Stimulated activated naive CD8-positive, alpha-beta T cell treated with anti-CD3 and anti-CD28 coated beads, Interleukin-15, Interleukin-2, amounts not matched to agents 100 ng/mL and 50 ng/mL, for 24 hours (primary cell): ENCODE measurements around the gene PRKCQ.

Experiments
- H3K27ac Mint-ChIP-seq: one replicate; pipeline ENCODE4 v1.8.0; 2021; ENCODE audit warnings: mild to moderate bottlenecking, mixed read lengths
- H3K27me3 Mint-ChIP-seq: one replicate; pipeline ENCODE4 v1.8.0; 2021; ENCODE audit warnings: mixed read lengths
- H3K36me3 Mint-ChIP-seq: one replicate; pipeline ENCODE4 v1.8.0; 2021; ENCODE audit warnings: low read depth, mixed read lengths
- H3K4me1 Mint-ChIP-seq: one replicate; pipeline ENCODE4 v1.8.0; 2021; ENCODE audit warnings: low read depth, mixed read lengths
- H3K4me3 Mint-ChIP-seq: one replicate; pipeline ENCODE4 v1.8.0; 2021; ENCODE audit warnings: mild to moderate bottlenecking, mixed read lengths
- H3K9me3 Mint-ChIP-seq: one replicate; pipeline ENCODE4 v1.8.0; 2021; ENCODE audit warnings: mixed read lengths

The PRKCQ gene

DNA sequence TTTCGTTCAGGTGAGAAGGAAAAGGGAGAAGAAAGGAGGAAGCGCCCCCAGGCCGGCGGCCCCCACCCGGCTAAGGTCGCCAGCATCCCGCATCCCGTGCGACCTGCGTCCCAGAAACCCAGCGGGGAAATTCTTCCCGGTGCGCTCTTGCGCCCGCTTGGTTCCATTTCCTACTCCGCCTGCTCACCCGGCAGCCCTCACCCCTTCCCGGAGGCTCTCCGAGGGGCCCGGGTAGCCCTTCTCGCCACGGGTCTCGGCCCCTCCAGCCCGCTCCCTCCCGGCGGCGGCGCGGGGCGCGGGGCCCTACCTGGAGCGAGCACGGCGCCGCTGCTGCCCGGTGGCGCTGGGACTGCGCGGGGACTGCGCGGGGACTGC lies at the start of gene PRKCQ:
Gene PRKCQ (minus strand): TSS at position 373 of the 375 bp plus-strand sequence. CDS start 65,141 bp downstream, outside the sequence.
- Mint-ChIP-seq H3K36me3 (peaks cover 53% of the 10 kb centered on the region), H3K9me3 (no peaks in the 10 kb centered on the region), H3K4me3 (peak within 1 kb of the TSS; percentile 99), H3K27ac (peak within 1 kb of the TSS; percentile 99), H3K27me3 (no peaks in the 10 kb centered on the region), H3K4me1 (peaks cover 75% of the 10 kb centered on the region)

DNA sequence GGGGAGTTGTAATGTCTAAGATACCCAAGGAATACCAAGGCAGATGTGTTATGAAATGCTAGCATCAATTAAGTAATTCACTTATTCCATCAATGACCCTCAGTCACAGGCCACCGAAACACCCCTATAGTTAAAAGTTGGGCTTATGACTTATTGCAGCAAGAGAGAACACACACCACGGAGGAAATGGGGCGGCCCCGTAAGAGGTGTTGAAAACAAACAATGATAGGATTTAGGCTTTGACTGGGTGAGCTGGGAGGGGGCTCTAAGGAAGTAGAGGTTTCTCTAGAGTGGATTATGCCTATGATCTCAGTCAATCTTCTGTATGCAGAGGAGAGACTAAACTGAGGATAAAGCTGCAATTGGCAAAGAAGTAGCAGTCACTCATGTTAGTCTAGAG lies 45.4 kb upstream of the PRKCQ start:
- no peak overlapping the region for H3K27ac Mint-ChIP-seq
- H3K9me3 Mint-ChIP-seq: no peaks in the 10 kb centered on the region
- H3K36me3 Mint-ChIP-seq: peaks cover 6% of the 10 kb centered on the region
- peaks cover 29% of the 10 kb centered on the region for H3K4me1 Mint-ChIP-seq
- no peaks in the 10 kb centered on the region for H3K27me3 Mint-ChIP-seq
- H3K4me3 Mint-ChIP-seq: no peak overlapping the region

DNA sequence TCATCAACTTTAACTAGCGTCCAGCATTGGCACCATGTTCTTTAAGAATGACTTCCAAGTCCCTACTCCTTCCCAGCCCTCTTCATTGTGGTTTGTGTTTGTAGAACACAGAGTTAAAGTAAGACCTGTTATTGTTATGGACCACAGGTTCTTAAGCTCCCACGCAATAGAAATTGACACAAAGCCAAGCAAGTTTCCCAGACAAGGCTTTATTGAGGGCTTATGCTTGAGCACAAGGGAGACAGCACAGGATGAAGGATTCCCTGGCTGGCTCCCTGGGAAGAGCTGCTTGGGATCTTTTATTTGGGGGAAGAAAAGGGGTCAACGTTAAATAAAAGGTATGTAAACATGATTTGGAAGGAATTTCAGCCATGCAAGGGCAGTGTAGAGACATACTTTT lies 44.3 kb upstream of the PRKCQ start:
- Mint-ChIP-seq H3K9me3 (no peaks in the 10 kb centered on the region), H3K27ac (no peak overlapping the region), H3K36me3 (peaks cover 13% of the 10 kb centered on the region), H3K4me1 (peaks cover 33% of the 10 kb centered on the region), H3K4me3 (no peak overlapping the region), H3K27me3 (no peaks in the 10 kb centered on the region)

DNA sequence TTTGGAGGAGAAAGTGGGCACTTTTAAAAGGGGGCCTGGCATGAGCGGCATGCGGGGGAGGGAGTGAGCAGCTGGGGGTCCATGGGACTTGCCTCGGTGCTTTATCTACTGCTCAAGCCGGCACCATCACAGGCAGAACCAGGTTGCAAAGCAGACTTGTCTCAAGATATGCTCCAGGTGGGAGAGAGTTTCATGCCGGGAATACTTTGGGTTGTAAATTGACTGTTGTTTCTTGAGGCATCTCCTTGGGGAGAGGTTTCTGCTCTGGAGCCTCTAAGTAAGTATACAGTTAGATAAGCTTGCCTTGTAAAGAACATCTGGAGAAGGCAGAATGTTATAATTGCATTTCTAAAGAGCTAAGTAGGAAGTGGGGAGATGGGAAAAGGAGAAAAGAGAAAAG lies 42.8 kb upstream of the PRKCQ start:
- H3K27me3 Mint-ChIP-seq: no peaks in the 10 kb centered on the region

DNA sequence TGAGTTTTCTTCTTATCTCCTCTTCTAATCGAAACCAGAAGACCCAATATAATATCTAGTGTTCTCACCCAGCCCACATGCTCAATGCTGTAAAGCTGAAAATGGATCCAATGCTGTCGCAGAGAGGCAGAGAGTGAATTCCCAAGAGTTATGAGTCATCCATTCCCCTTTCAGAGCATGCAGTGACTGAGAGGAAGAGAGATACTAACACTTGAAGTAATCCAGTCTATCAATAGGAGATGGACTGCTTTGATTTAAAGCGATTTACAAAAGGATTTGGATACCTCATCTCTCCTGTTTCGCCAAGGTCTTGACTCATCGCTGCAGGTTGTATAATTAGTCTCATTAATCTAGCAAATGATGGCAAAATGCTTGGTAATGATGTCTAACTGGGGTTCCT lies 41.5 kb upstream of the PRKCQ start:
- no peaks in the 10 kb centered on the region for H3K27me3 Mint-ChIP-seq
- H3K4me3 Mint-ChIP-seq: no peak overlapping the region
- no peaks in the 10 kb centered on the region for H3K9me3 Mint-ChIP-seq
- peaks cover 43% of the 10 kb centered on the region for H3K4me1 Mint-ChIP-seq
- H3K36me3 Mint-ChIP-seq: peaks cover 7% of the 10 kb centered on the region
- H3K27ac Mint-ChIP-seq: no peak overlapping the region

More for the DNA sequence above, 42.8 kb upstream of the PRKCQ start:
- Mint-ChIP-seq H3K9me3 (no peaks in the 10 kb centered on the region), H3K4me3 (no peak overlapping the region), H3K4me1 (peaks cover 38% of the 10 kb centered on the region), H3K27ac (no peak overlapping the region), H3K36me3 (peaks cover 13% of the 10 kb centered on the region)

DNA sequence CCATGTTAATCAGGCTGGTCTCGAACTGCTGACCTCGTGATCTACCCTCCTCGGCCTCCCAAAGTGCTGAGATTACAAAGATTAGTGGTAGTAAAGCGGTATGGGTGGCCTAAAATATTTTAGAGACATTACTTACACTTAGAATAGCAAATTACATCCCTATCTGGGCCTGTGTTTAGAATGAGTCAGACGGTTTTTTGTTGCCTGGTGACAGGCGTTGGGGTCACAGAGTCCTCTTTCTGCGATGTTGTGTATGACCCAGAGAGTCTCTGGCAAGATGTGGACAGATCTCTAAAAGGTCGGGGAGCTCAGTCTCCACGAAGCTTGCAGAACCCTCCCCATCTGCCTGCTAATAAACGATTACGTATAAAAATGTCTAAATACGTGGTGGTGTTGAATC lies 39.6 kb upstream of the PRKCQ start:
- no peak overlapping the region for H3K27ac Mint-ChIP-seq
- H3K4me1 Mint-ChIP-seq: peaks cover 56% of the 10 kb centered on the region
- no peaks in the 10 kb centered on the region for H3K9me3 Mint-ChIP-seq
- no peak overlapping the region for H3K4me3 Mint-ChIP-seq
- no peaks in the 10 kb centered on the region for H3K27me3 Mint-ChIP-seq
- peaks cover 18% of the 10 kb centered on the region for H3K36me3 Mint-ChIP-seq

DNA sequence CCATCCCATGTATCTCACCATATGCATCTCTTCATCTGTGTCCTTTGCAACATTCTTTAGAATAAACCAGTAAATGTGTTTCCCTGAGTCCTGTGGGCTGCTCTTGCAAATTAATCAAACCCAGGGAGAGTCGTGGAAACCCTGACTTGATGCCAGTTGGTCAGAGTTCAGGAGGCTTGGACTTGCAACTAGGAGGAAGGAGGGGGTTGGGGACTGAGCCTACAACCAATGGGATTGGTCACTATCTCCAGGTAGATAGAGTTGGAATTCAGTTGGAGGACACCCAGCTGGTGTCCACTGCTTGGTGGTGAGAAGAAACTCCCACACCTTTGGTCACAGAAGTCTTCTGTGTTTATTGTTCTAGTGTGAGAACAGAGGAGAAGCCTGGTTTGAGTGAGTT lies 38.3 kb upstream of the PRKCQ start:
- Mint-ChIP-seq H3K4me1 (peaks cover 62% of the 10 kb centered on the region), H3K36me3 (peaks cover 29% of the 10 kb centered on the region), H3K4me3 (no peak overlapping the region), H3K27me3 (no peaks in the 10 kb centered on the region), H3K27ac (peak overlapping the region; percentile 6), H3K9me3 (peaks cover 6% of the 10 kb centered on the region)

DNA sequence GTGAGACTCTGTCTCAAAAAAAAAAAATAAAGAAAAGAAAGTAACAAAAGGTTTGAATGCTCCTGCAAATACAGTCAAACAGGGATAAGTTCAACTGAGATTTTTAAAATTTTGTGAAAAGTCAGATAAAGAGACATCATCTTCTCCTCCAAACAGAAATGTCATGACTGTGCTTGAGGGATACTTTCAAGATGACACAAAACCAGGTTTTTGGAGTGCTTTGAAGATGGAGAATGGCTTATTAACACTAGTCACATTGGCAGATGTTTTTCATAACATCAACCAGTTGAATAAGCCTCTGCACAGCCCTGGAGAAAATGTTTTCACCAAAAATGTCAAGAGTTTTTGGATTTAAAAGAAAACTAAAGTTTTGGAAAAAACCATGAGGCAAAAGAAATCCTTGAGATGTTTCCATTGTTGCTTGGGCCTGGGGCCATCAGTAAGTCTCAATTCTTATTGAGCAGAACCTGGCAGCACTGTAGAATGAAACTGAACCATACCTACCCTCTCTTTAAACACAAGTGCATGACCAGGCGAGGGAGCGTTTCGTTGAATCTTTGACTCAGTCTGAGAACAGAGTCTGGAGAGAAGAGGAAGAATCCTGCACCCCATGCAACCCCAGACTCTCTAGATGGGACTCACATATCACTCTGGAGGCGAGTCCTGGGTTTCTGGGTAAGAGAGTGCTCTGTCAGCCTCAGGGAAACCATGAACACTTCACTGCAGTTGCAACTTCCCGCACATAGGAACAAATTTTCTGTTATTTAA lies 37.4 kb upstream of the PRKCQ start:
- peak overlapping the region; percentile 56 for H3K27ac Mint-ChIP-seq
- peaks cover 71% of the 10 kb centered on the region for H3K4me1 Mint-ChIP-seq
- H3K9me3 Mint-ChIP-seq: peaks cover 6% of the 10 kb centered on the region
- no peak overlapping the region for H3K4me3 Mint-ChIP-seq
- H3K36me3 Mint-ChIP-seq: peaks cover 29% of the 10 kb centered on the region
- no peaks in the 10 kb centered on the region for H3K27me3 Mint-ChIP-seq

DNA sequence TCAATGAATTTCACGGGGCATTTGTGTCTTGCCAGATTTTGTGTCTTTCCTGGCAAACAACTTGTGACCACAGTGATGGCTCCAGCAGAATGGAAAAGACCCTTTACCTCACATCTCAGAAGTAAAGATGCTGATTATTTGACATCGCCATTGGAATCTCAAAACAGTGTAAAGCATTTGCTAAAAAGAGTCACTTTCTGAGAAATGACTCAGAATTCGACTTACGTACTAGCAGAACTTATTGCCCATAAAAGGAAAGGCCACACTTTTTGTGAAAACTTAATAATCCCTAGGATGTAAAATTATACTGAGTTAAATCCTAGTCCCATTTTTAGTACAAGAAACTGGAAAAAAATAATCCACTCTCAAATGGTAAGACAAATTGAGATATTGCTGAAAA lies 35.9 kb upstream of the PRKCQ start:
- Mint-ChIP-seq H3K27ac (peak overlapping the region; percentile 84), H3K4me3 (peak overlapping the region; percentile 23), H3K4me1 (peaks cover 77% of the 10 kb centered on the region), H3K9me3 (peaks cover 6% of the 10 kb centered on the region), H3K27me3 (no peaks in the 10 kb centered on the region), H3K36me3 (peaks cover 29% of the 10 kb centered on the region)

DNA sequence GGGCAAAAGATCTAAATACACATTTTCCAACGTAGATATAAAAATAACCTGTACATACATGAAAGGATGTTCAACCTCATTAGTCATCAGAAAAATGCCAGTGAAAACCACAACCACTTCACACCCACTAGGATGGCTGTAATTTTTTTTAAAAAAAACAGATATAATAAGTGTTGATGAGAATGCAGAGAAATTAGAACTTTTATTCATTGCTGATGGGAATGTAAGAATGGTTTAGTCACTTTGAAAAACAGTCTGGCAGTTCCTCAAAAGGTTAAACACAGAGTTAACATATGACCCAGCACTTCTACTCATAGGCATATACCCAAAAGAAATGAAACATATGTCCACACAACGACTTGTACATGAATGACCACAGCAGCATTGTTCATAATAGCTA lies 32.3 kb upstream of the PRKCQ start:
- H3K27me3 Mint-ChIP-seq: no peaks in the 10 kb centered on the region

DNA sequence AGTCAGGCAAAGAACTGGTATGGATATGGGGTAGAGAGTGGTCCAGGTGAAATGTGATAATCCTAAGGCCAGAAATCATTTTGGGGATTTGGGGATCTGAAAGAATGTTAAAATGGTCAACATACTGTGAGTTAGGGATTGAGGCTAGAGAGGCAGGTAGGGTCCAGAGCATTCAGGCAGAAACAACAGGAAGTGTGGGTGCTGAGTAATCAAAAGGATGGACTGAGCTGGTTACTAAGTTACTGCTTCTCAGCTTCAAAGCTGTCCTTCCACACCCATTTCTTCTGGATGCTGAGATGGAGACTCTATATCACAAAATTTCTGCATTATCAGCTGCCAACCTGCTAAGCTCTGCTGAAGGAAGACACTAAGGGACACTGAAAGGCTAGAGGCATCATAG lies 30.6 kb upstream of the PRKCQ start:
- peaks cover 88% of the 10 kb centered on the region for H3K4me1 Mint-ChIP-seq
- peak overlapping the region; percentile 4 for H3K4me3 Mint-ChIP-seq
- H3K27me3 Mint-ChIP-seq: no peaks in the 10 kb centered on the region
- H3K36me3 Mint-ChIP-seq: peaks cover 35% of the 10 kb centered on the region
- peaks cover 9% of the 10 kb centered on the region for H3K9me3 Mint-ChIP-seq
- peak overlapping the region; percentile 79 for H3K27ac Mint-ChIP-seq

More for the DNA sequence above, 32.3 kb upstream of the PRKCQ start:
- Mint-ChIP-seq H3K36me3 (peaks cover 38% of the 10 kb centered on the region), H3K4me3 (peak overlapping the region; percentile 15), H3K4me1 (peaks cover 91% of the 10 kb centered on the region), H3K27ac (peak overlapping the region; percentile 83), H3K9me3 (peaks cover 9% of the 10 kb centered on the region)

DNA sequence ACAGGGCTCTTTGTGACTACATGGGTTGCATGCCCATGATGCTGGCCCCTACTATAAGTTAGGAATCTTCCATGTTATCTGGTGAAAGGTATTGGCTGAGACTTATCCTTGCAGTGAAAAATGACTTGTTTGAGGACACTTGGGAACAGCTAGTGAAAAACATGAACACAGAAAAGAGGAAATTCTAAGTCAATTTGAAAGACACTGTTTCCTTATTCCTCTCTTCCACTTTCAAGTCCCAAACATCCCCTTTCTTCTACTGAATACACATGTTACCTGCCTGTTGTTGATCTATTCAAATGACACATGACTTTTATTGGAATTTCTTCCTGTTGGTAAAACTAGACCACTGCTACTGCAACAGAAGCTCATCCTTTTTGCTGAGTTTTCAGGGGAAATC lies 29.5 kb upstream of the PRKCQ start:
- Mint-ChIP-seq H3K36me3 (peaks cover 37% of the 10 kb centered on the region), H3K9me3 (peaks cover 9% of the 10 kb centered on the region), H3K27me3 (no peaks in the 10 kb centered on the region), H3K4me3 (no peak overlapping the region), H3K4me1 (peaks cover 84% of the 10 kb centered on the region), H3K27ac (peak overlapping the region; percentile 37)

DNA sequence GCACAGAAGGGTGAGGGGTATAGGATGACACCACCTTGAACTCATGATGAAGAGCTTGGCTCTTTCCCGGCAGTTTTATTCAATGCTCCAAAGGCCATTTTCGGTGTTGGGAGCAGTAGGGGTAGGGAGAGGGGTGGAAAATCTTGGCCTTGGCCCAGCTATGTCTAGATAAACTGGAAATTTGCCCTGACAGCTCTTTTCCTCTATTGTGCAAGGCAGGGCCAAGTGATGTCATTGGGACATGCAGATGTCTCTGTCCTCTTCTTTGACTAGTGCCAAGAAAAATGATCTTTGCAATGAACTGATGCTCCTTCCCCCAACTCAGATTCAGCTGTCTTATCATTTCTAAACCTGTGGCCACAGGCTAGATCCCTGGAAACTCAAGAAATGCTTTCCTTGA lies 27.7 kb upstream of the PRKCQ start:
- peak overlapping the region; percentile 88 for H3K27ac Mint-ChIP-seq
- H3K4me3 Mint-ChIP-seq: peak overlapping the region; percentile 71
- H3K27me3 Mint-ChIP-seq: no peaks in the 10 kb centered on the region
- peaks cover 72% of the 10 kb centered on the region for H3K4me1 Mint-ChIP-seq
- peaks cover 4% of the 10 kb centered on the region for H3K9me3 Mint-ChIP-seq
- H3K36me3 Mint-ChIP-seq: peaks cover 31% of the 10 kb centered on the region

DNA sequence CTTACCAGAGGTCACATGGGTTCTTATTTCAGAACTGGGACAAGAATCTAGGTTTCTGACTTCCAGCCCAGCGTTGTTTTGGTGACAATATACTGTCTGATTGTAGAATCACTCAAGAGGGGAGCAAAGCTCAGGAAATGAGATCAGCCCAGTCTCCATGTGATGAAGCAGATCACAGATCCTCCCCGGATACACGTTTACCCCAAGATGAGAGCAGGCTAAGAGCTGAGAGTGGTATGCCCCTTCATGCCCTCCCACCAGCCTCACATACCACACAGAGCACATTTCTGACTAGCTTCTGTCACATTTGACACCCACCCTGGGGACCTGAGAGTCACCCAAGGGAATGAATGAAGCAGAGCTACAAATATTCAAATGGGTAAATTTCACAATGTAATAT lies 27.1 kb upstream of the PRKCQ start:
- H3K36me3 Mint-ChIP-seq: peaks cover 31% of the 10 kb centered on the region
- peak overlapping the region; percentile 71 for H3K4me3 Mint-ChIP-seq
- peaks cover 4% of the 10 kb centered on the region for H3K9me3 Mint-ChIP-seq
- peaks cover 72% of the 10 kb centered on the region for H3K4me1 Mint-ChIP-seq
- H3K27me3 Mint-ChIP-seq: no peaks in the 10 kb centered on the region
- H3K27ac Mint-ChIP-seq: peak overlapping the region; percentile 88

DNA sequence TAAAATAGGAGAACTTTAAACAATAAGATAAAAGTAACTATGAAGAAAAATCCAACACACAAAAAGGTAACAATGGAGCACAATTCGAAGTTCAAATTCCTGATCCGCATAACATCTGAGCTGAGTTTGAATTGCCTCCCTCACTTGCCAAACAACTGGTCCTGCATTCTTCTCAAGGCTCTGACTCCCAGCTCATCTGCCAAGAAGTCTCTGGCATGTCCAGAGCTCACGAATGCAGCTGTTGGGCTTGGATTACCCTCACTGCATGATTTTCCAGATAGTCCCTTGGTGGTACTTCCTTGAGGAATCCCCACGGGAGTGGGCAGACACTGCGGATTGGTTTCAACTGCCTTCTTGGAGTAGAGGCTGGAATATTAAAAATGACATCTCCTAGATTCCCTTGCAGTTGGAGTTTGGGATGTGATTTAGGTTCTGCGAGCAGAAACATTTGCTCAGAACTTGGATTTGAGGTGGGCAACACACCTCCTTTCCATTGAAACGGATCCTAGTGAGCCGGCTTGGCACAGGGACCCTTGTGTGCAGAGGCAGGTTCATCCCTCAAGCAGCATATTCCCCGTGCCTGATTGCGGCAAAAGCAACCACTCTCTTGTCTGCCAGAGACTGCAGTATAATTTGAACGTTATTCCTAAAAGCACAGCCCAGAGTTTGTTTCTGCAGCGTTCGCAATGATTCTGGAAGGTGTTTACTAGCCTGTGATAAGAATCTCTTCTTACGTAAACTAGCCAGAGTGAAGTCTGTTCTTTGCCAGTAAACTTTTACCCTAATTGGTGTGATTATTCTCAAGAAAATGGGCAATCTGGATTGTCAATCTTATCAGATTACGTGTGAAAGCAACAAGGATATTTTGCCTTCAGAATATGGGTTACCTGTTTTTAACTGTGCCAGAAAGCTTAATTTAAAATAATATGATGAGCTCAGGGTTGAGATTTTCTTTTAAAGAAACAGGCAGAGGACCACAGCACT lies 23.4 kb upstream of the PRKCQ start:
- H3K27me3 Mint-ChIP-seq: no peaks in the 10 kb centered on the region
- H3K9me3 Mint-ChIP-seq: peaks cover 11% of the 10 kb centered on the region
- H3K4me3 Mint-ChIP-seq: no peak overlapping the region
- H3K36me3 Mint-ChIP-seq: peaks cover 38% of the 10 kb centered on the region
- H3K27ac Mint-ChIP-seq: no peak overlapping the region
- H3K4me1 Mint-ChIP-seq: peaks cover 74% of the 10 kb centered on the region
